Natural killer cell (primary cell): Measurements from ENCODE around the gene TAPBP. TPM values are rescaled to one million over a fixed set of nuclear protein-coding genes. Genes with fewer than 3 reads are reported as not detected.

Experiments used
- ATAC-seq, 3 donors: fragments of 150-1000 bp in 2 of 3; fragments of 200-7000 bp in 1 of 3; cut with Tn5 transposase; 1 replicate in 1 of 3; 2 replicates in 2 of 3; pipeline ENCODE4 v1.10.0; 2021; ENCODE audit warnings: mild to moderate bottlenecking in 2 of 3, moderate library complexity in 2 of 3
- DNase-seq, 2 donors: peaks; one replicate each; pipeline versions ENCODE4 v3.0.0 to v3.0.0-alpha.2; 2013 to 2021; ENCODE audit warnings: mixed read lengths in 1 of 2
- H3K27ac ChIP-seq: one replicate; pipeline ENCODE4 v1.5.1; 2013; ENCODE audit warnings: mild to moderate bottlenecking, low read length
- H3K27me3 ChIP-seq: one replicate; pipeline ENCODE4 v1.6.1; 2013; ENCODE audit warnings: low read length; ENCODE audit not compliant: control insufficient read depth, insufficient read depth
- H3K36me3 ChIP-seq: one replicate; pipeline ENCODE4 v1.6.1; 2013; ENCODE audit warnings: low read length; ENCODE audit not compliant: control insufficient read depth, insufficient read depth
- H3K4me1 ChIP-seq: one replicate; pipeline ENCODE4 v1.6.1; 2013; ENCODE audit warnings: low read length; ENCODE audit not compliant: control insufficient read depth, insufficient read depth
- H3K4me3 ChIP-seq: one replicate; pipeline ENCODE4 v1.5.1; 2013; ENCODE audit warnings: low read length
- H3K9me3 ChIP-seq: one replicate; pipeline ENCODE4 v1.6.1; 2013; ENCODE audit warnings: low read length; ENCODE audit not compliant: control insufficient read depth, insufficient read depth
- H3K27ac Mint-ChIP-seq, 2 donors: one replicate each; pipeline ENCODE4 v1.8.0; 2022; ENCODE audit warnings: mild to moderate bottlenecking in 2 of 2, mixed read lengths in 2 of 2, moderate library complexity in 1 of 2
- H3K27me3 Mint-ChIP-seq, 2 donors: one replicate each; pipeline ENCODE4 v1.8.0; 2022; ENCODE audit warnings: low read depth in 2 of 2, mixed read lengths in 2 of 2
- H3K36me3 Mint-ChIP-seq: one replicate; pipeline ENCODE4 v1.8.0; 2022; ENCODE audit warnings: mixed read lengths
- H3K4me1 Mint-ChIP-seq, 2 donors: one replicate each; pipeline ENCODE4 v1.8.0; 2022; ENCODE audit warnings: mixed read lengths in 2 of 2
- H3K4me3 Mint-ChIP-seq: one replicate; pipeline ENCODE4 v1.8.0; 2022; ENCODE audit warnings: mild to moderate bottlenecking, moderate library complexity, mixed read lengths
- H3K9me3 Mint-ChIP-seq, 2 donors: one replicate each; pipeline ENCODE4 v1.8.0; 2022; ENCODE audit warnings: mixed read lengths in 2 of 2
- CTCF ChIP-seq: fragments of 200-600 bp; IDR thresholded peaks from one replicate; pipeline ENCODE4 v1.8.0; 2022; ENCODE audit warnings: antibody characterized with exemption
- WGBS: methylation state at CpG from one replicate; pipeline ENCODE4 v1.1.7; 2013; ENCODE audit warnings: missing lambda C conversion rate; ENCODE audit not compliant: insufficient coverage; 5-methylcytosine and 5-hydroxymethylcytosine counted together
- intact Hi-C: fragments of 100-400 bp; cut with micrococcal nuclease; formaldehyde crosslinking; loops from one replicate; pipeline ENCODE4 v1.14.2; 2022
- total RNA-seq, 4 donors: library from RNA; stranded (reverse); fragments of 120-200 nt in 1 of 4; gene quantifications; one replicate each; pipeline versions ENCODE4 v1.2.3 to v1.2.4, GENCODE V29; 2013 to 2022

TAPBP gene
- total RNA-seq, 3 donors from 2014 or later (not counting 1 experiment from before 2014, with no cell fraction given), result 404 to 457 (median 446) TPM

GRCh38 chr6:33279257-33279695, 34.6 kb downstream of the TAPBP start:
- H3K4me3 ChIP-seq, result no peak overlapping the region
- peaks cover 42% of the 10 kb centered on the region for H3K36me3 ChIP-seq
- H3K9me3 Mint-ChIP-seq, result no peaks in the 10 kb centered on the region
- no peak for TF ChIP-seq CTCF
- H3K4me1 Mint-ChIP-seq, result peaks cover 27 to 55% of the 10 kb centered on the region in 2 donors
- peaks cover 7% of the 10 kb centered on the region for H3K36me3 Mint-ChIP-seq
- no peak overlapping the region for H3K4me3 Mint-ChIP-seq
- 92% methylated on average over 13 of the region's 13 CpGs for WGBS
- H3K27ac ChIP-seq, result no peak overlapping the region
- intact Hi-C loops, result no loop called here
- DNase-seq (peak in 1 of 2 donors; percentile 10), ATAC-seq (no peak)
- H3K27me3 Mint-ChIP-seq, result no peaks in the 10 kb centered on the region
- peaks cover 43% of the 10 kb centered on the region for H3K4me1 ChIP-seq
- peak overlapping the region; percentile 23 to 35 for H3K27ac Mint-ChIP-seq
- no peaks in the 10 kb centered on the region for H3K27me3 ChIP-seq
- no peaks in the 10 kb centered on the region for H3K9me3 ChIP-seq

GRCh38 chr6:33278810-33279209, 35.1 kb downstream of the TAPBP start:
- Mint-ChIP-seq H3K27me3 (no peaks in the 10 kb centered on the region), H3K9me3 (no peaks in the 10 kb centered on the region), H3K27ac (peak overlapping the region; percentile 90 to 91), H3K4me3 (no peak overlapping the region), H3K36me3 (peaks cover 7% of the 10 kb centered on the region), H3K4me1 (peaks cover 30 to 56% of the 10 kb centered on the region in 2 donors)
- peaks cover 44% of the 10 kb centered on the region for H3K36me3 ChIP-seq
- 87% methylated on average over 3 of the region's 3 CpGs for WGBS
- no peak for DNase-seq
- H3K4me3 ChIP-seq, result no peak overlapping the region
- H3K9me3 ChIP-seq, result no peaks in the 10 kb centered on the region
- no peak for TF ChIP-seq CTCF
- peaks cover 48% of the 10 kb centered on the region for H3K4me1 ChIP-seq
- intact Hi-C loops, result no loop called here
- H3K27ac ChIP-seq, result no peak overlapping the region
- no peak for ATAC-seq
- H3K27me3 ChIP-seq, result no peaks in the 10 kb centered on the region

- Histone ChIP-seq H3K4me3 (no peak overlapping the region), H3K9me3 (no peaks in the 10 kb centered on the region), H3K27me3 (no peaks in the 10 kb centered on the region), H3K4me1 (peaks cover 52% of the 10 kb centered on the region), H3K27ac (peak overlapping the region; percentile 90), H3K36me3 (peaks cover 46% of the 10 kb centered on the region)
- 87% methylated on average over 9 of the region's 9 CpGs for WGBS
- peak overlapping the region; percentile 13 for H3K4me3 Mint-ChIP-seq
- H3K36me3 Mint-ChIP-seq, result peaks cover 7% of the 10 kb centered on the region
- DNase-seq, result no peak
- H3K9me3 Mint-ChIP-seq, result no peaks in the 10 kb centered on the region
- intact Hi-C loops, result no loop called here
- peak overlapping the region; percentile 90 to 91 for H3K27ac Mint-ChIP-seq
- no peak for ATAC-seq
- peaks cover 35 to 58% of the 10 kb centered on the region in 2 donors for H3K4me1 Mint-ChIP-seq
- no peaks in the 10 kb centered on the region for H3K27me3 Mint-ChIP-seq
- TF ChIP-seq CTCF, result no peak
These were observed 35.5 kb downstream of the TAPBP start for GRCh38 chr6:33278392-33278741.
